Activated CD8-positive, alpha-beta memory T cell treated with anti-CD3 and anti-CD28 coated beads, Interleukin-2, amount 50 U/mL, for 4 hours (primary cell): ENCODE data around the gene CNTNAP4.

Experiments used
- DNase-seq: peaks from one replicate; pipeline ENCODE4 v3.0.0-alpha.2; 2020

The CNTNAP4 gene

DNA sequence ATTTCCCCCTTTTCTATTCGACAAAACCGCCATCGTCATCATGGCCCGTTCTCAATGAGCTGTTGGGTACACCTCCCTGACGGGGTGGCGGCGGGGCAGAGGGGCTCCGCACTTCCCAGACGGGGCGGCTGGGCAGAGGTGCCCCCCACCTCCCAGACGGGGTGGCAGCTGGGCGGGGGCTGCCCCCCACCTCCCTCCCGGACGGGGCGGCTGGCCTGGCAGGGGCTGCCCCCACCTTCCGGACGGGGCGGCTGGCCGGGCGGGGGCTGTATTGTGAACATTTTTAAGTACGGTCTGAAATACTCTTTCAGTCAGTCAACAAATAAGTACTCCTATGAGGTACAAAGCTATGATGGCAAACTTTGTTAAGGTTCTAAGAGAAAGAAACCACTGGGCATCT is 222.8 kb downstream of the CNTNAP4 start:
- no peak for DNase-seq

DNA sequence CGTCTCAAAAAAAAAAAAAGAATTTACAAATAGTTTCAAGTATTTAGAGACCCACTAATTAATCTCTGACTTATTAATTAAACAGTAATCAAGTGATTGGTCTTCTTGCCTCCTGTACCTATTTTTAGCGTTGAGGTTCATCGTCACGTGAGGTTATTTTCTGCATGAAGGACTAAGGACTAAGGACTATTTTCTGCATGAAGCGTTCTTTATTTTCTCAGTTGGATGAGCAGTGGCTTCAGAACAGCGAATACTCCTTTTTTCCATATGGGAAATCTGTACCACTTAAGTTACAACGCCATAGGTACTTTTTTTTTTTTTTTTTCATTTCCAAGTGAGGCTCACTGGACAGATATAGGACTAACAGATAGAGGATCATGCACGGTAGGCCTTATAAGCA is 224.9 kb downstream of the CNTNAP4 start:
- DNase-seq, result no peak

DNA sequence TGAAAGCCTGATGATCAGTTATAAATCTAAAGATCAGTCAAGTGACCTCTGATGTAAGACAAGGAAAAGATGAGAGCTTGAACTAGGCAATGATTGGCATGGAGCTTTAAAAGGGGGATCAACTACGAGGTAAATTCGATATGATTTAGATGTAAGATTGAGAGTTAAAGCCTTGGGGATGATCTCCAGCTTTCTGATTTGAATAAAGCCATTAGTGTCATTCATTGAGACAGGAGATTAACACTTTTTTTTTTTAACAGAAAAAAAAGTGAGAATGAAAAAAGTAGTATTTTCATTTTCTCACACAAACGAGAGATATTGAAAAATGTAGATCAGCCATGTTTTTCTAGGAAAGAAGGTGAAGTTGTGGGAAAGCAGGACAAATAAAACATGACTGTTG is 225.4 kb downstream of the CNTNAP4 start:
- no peak for DNase-seq

GRCh38 chr16:76503091-76503490 is 225.9 kb downstream of the CNTNAP4 start:
- no peak for DNase-seq

- DNase-seq, result no peak
Observed at GRCh38 chr16:76511203-76511602, 234.0 kb downstream of the CNTNAP4 start.

- no peak for DNase-seq
Observed at GRCh38 chr16:76518781-76519180, 241.6 kb downstream of the CNTNAP4 start.

DNA sequence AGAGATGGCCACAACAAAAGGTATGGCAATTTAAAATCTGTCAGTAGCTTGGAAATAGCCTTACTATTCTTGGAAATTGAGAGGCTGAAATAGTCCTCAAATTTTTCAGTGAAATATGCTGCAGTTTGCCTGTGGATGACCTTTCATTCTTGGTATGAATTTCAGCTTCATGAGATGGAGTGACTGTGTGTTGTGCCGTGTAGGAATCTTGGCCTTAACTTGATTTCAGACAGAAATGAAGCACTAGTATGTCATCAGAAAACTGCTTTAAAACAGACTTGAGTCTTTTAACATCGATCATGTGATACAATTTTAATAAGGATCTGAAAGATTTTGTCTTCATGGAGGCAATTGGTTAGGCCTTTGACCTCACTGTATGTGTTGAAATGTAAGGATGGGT is 247.2 kb downstream of the CNTNAP4 start:
- DNase-seq, result no peak

- no peak for DNase-seq
Observed at GRCh38 chr16:76524769-76525168, 247.6 kb downstream of the CNTNAP4 start.

GRCh38 chr16:76527244-76527643 is 250.0 kb downstream of the CNTNAP4 start:
- no peak for DNase-seq

- DNase-seq, result no peak
Observed at GRCh38 chr16:76529120-76529519, 251.9 kb downstream of the CNTNAP4 start.

DNA sequence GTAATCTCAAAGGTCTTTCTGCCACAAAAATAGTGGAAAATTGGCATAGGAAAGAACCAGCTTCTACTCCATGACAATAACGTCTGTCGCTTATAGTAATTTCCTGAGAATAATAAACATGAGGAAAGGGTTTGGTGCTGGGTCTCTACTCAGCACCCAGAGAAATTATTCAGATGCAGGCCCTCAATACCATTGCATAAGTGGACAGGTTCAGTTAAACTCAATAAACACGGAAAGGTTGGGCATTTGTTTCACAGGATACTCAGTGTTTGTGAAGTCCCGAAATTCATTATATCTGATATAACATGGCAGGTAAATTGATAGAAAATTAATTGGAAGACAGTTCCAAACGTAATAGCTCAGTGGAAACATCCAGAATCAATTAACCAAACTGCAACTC is 254.0 kb downstream of the CNTNAP4 start:
- DNase-seq, result no peak

DNA sequence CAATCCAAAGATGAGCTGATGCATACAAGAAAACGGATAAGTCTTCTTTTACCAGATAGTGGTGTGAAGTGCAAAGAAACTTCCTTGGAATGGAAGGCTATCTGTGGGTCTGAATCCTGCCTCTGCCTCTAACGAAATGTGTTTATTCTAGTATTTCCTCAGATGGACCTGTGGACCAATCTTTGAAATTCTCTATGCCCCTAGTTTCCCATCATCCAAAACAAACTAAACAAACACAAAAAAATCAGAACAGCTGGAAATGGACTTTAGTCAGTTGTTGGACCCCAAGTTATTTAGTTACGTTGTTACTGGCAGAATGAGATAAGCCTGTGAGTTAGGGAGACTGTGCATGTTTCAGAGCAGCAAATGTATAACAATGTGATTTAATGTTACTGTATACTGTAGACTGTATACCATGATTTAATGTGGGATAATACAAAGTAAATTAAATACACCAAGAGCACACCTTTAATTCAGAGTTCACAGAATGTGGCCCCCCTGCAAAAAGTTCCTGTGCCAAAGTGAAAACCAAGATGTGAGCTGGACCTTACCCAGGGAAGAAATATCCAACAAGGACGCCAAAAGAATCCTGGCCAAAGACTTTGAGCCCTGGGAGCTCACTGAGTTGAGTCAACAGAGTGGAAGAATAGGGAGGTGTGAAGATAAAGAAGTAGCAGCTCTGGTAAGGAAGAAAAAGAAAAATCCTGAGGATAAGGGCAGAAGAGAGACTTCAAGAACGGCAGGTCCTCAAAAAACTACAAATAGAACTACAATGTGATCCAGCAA is 255.2 kb downstream of the CNTNAP4 start:
- no peak for DNase-seq

GRCh38 chr16:76539609-76540008 is 262.4 kb downstream of the CNTNAP4 start:
- no peak for DNase-seq

- no peak for DNase-seq
Observed at GRCh38 chr16:76541070-76541469, 263.9 kb downstream of the CNTNAP4 start.

DNA sequence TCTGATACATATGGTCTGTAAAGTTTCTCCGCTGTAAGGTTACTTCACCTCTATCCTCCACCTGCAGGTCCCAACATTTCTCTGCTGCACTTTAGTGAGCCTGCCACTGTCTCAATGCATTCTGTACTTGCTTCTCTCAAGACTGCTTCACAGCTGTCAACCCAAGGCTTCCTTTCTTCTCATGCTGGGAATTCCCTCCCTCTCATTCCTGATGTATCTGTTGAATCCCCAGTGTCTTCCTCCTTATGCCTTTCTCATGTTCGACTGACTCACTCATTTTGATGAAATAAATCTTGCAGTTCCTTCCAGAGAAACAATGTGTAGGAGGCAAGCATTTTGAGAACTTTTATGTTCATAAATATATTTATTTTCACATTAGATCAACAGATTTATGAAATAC is 288.3 kb downstream of the CNTNAP4 start:
- DNase-seq, result no peak

GRCh38 chr16:76571755-76572154 is 294.6 kb downstream of the CNTNAP4 start:
- no peak for DNase-seq

- DNase-seq, result no peak
Observed at GRCh38 chr16:76573281-76573680, 296.1 kb downstream of the CNTNAP4 start.

DNA sequence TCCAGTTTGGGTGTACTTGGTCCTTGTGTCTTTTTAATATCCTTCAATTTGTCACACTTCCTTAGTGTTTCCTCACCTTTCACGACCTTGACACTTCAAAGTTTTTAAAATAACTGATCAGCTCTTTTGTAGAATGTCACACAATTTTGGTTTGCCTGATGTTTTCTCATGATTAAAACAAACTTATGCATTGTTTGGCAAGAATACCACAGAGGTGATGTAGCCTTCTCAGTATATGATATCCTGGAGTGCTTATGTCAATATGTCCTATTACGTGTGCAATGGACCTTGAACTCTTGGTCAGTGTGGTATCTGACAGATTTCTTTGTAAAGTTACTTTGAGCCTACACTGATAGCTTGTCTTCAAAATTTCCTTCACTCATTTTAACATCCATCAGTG is 297.4 kb downstream of the CNTNAP4 start:
- DNase-seq, result no peak

GRCh38 chr16:76576526-76576925 is 299.3 kb downstream of the CNTNAP4 start:
- DNase-seq, result no peak

DNA sequence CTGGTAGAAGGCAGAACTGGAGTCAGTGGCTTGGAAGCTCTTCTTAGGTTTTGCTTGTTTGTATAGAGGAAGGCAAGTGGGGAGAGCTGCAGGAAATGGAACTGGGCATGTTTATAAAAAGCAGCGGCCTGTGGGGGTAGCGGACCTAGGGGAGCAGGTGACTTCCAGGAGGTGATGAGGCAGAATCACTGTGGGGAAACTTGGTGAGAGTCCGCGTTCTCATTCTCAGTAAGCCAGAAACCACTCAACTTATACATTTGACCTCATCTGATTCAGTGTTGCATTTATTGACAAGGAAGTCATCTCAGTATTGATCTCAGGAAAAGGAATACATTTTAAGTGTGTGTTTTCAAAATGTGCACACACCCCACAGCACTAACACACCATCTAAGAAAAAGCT is 299.8 kb downstream of the CNTNAP4 start:
- DNase-seq, result no peak

- no peak for DNase-seq
Observed at GRCh38 chr16:76579277-76579922, 302.2 kb downstream of the CNTNAP4 start.

GRCh38 chr16:76583466-76583865 is 306.3 kb downstream of the CNTNAP4 start:
- DNase-seq, result no peak

- DNase-seq, result no peak
Observed at GRCh38 chr16:76583945-76584344, 306.7 kb downstream of the CNTNAP4 start.

DNA sequence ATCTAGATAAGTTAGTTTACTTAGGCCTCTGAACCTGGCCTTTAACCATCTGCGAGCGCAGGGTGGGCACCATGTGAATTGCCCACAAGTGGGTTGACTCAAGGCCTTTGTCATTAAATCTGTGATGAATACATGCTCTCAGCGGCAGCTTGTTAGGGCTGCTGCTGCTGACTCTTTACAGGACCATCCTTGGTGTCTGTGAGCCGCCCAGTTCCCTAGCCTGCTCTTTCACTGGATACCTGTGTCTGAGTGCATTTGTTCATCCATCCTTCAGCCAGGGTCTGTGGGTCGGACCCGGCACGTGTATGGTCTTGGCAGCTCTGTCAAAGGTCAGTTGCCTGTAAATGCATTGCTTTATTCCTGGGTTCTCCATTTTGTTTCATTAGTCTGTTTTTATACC is 321.3 kb downstream of the CNTNAP4 start:
- no peak for DNase-seq

GRCh38 chr16:76607317-76607716 is 330.1 kb downstream of the CNTNAP4 start:
- no peak for DNase-seq
